Measurements from ENCODE around the gene YEATS2. TPM values are rescaled to one million over a fixed set of nuclear protein-coding genes. Genes with fewer than 3 reads are reported as not detected.
"Not testable (repeated sequence)": the region's sequence is repeated elsewhere in the genome, so short reads cannot be mapped to it uniquely, and the experiment has no call there.

The YEATS2 gene
- total RNA-seq = 56.7 and 60.1 TPM in 2 replicates

DNA sequence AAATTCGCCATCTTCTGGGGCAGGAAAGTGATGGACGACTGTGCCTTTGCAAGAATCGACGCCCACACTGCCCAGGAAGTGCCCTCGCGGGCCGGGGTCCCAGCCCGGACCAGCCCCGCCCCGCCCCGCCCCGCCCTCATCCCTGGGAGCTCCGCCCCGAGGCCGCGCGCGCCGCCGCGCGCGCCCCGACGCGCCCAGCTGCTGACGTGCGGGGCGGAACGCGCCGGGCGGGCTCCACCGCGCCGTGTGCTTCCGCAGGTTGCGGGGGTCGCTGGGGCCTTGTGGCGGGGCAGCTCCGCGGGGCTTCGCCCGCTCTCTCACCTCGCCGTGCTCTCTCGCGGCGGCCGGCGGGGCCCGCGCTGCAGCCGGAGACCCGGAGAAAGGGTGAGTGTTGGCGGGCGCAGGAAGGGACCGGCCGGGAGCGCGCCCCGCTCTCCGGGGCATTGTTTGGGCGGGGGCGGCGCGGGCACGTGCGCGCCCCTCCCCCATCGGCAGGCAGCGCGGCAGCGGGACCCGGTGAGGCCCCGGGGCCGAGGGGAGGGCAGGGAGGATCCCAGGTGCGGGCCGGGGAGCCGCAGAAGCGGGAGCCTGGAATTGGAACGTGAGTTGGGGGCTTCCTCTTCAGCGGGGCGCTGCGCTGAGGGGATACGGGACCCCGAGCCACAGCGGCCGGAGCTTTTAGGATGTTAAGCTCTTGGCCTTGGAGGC is at the start of gene YEATS2:
YEATS2 (plus strand) TSS at position 188 of the 708 bp plus-strand sequence. CDS start 17,366 bp downstream, outside the sequence.
- no peaks in the 10 kb centered on the region for H3K27me3 Mint-ChIP-seq (ENCODE audit: low read depth)
- peaks cover 30% of the 10 kb centered on the region for H3K36me3 Mint-ChIP-seq (ENCODE audit: low read depth)

DNA sequence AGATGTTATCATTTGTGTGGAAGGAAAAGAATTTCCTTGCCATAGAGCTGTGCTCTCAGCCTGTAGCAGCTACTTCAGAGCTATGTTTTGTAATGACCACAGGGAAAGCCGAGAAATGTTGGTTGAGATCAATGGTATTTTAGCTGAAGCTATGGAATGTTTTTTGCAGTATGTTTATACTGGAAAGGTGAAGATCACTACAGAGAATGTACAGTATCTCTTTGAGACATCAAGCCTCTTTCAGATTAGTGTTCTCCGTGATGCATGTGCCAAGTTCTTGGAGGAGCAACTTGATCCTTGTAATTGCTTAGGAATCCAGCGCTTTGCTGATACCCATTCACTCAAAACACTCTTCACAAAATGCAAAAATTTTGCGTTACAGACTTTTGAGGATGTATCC is 47.0 kb upstream of the YEATS2 start:
- no peaks in the 10 kb centered on the region for H3K4me1 Mint-ChIP-seq (ENCODE audit: low read depth)
- DNase-seq (ENCODE audit: low spot score) = no peak
- H3K9me3 Mint-ChIP-seq = peaks cover 54% of the 10 kb centered on the region
- no peaks in the 10 kb centered on the region for H3K27me3 Mint-ChIP-seq (ENCODE audit: low read depth)
- no peak overlapping the region for H3K27ac Mint-ChIP-seq
- intact Hi-C loops (cut with micrococcal nuclease) = no loop called here
- H3K36me3 Mint-ChIP-seq (ENCODE audit: low read depth) = peaks cover 42% of the 10 kb centered on the region
- no peak overlapping the region for H3K4me3 Mint-ChIP-seq (ENCODE audit: low read depth)

More for the DNA sequence above, at the start of gene YEATS2:
- H3K9me3 Mint-ChIP-seq = no peaks in the 10 kb centered on the region
- intact Hi-C loops (cut with micrococcal nuclease) = loop anchor here (1.0 to 2.0 kb wide), 3 partner anchors 61 to 229 kb away; partner anchors contain the start of gene KLHL6
- peak within 1 kb of the TSS; percentile 84 for H3K27ac Mint-ChIP-seq
- peaks cover 29% of the 10 kb centered on the region for H3K4me1 Mint-ChIP-seq (ENCODE audit: low read depth)
- peak within 1 kb of the TSS; percentile 97 for H3K4me3 Mint-ChIP-seq (ENCODE audit: low read depth)
- DNase-seq (ENCODE audit: low spot score) = peak; percentile 66

DNA sequence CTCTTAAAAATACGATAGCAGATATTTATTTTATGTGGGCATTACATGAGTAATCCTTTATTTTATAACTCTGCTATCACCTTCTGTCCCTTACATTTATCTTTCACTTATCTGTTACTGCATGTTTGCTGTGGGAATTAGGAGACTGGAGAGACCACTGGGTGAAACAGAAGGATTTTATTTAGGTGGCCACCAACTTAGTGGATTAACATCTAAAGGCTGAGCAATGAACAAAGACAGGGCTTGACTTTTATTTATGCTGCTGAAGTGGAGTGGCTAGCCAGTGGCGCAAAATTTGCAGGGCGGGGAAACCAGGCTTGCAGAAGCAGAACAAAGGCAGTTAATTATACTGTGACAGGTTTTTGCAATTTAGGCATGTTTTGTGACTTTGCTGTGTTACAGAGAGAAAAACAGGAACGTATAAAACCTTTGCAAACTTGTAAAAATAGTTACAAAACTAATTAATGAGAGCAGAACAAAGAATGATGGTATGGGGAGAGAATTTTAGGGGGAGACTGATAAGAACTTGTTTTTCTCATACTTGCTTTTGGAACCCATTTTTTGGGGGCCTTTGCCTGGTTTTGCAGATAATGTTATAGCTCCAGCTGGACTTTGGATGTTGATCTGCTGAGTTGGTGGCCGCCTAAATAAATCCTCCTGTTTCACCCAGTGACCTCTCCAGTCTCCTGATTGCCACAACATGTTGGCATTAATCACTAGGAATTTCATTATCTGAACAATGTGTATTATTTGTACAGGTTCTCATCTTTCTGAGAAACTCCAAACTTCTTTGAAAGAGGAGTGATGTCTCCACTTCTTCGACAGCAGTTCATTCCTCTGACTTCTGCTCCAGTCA is 44.2 kb upstream of the YEATS2 start:
- peaks cover 55% of the 10 kb centered on the region for H3K36me3 Mint-ChIP-seq (ENCODE audit: low read depth)
- DNase-seq (ENCODE audit: low spot score) = no peak
- intact Hi-C loops (cut with micrococcal nuclease) = no loop called here
- peaks cover 61% of the 10 kb centered on the region for H3K9me3 Mint-ChIP-seq
- no peaks in the 10 kb centered on the region for H3K4me1 Mint-ChIP-seq (ENCODE audit: low read depth)
- H3K27ac Mint-ChIP-seq = no peak overlapping the region
- no peaks in the 10 kb centered on the region for H3K27me3 Mint-ChIP-seq (ENCODE audit: low read depth)
- no peak overlapping the region for H3K4me3 Mint-ChIP-seq (ENCODE audit: low read depth)

DNA sequence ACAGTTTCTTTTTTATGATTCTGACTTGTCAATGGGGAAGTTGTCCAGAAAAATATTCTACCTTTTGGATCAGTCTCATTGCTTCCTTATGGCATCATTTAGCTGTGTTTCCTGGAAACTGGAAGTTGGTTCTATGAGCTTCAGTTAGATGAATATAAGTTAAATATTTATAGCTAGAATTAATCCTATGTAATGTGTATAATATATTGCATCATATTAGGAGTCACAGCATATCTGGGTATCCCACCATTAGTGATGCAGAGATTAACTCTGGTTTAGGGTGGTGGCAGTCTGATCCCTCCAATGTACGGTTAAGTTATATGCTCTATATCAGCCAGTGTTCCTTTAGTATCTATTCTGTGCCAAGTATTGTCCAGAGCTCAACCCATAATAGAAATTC is 42.9 kb upstream of the YEATS2 start:
- DNase-seq (ENCODE audit: low spot score) = no peak
- Mint-ChIP-seq H3K27ac (no peak overlapping the region), H3K4me1 (ENCODE audit: low read depth) (no peaks in the 10 kb centered on the region), H3K4me3 (ENCODE audit: low read depth) (no peak overlapping the region), H3K9me3 (peaks cover 59% of the 10 kb centered on the region), H3K27me3 (ENCODE audit: low read depth) (no peaks in the 10 kb centered on the region), H3K36me3 (ENCODE audit: low read depth) (peaks cover 56% of the 10 kb centered on the region)
- intact Hi-C loops (cut with micrococcal nuclease) = no loop called here

DNA sequence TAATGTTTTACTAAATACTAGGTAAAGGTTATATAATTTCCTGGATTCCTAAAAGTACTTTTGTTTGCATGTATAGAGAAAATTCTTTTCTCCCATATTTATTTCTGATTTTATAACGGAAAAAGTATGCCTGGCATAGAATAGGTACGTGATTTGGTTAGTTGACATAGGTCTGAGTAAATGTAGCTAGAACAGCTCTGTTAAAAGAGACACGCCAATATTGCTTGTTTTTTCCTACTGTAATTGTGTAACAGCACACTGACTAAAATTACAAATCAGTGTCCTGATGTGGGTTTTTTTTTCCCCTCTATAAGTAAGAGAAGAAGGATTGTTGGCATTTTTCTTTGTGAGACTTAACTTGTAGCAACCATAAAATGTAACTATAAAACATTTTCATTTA is 35.5 kb upstream of the YEATS2 start:
- Mint-ChIP-seq H3K4me1 (ENCODE audit: low read depth) (no peaks in the 10 kb centered on the region), H3K9me3 (peaks cover 3% of the 10 kb centered on the region), H3K27ac (no peak overlapping the region), H3K27me3 (ENCODE audit: low read depth) (no peaks in the 10 kb centered on the region), H3K4me3 (ENCODE audit: low read depth) (no peak overlapping the region), H3K36me3 (ENCODE audit: low read depth) (peaks cover 29% of the 10 kb centered on the region)
- DNase-seq (ENCODE audit: low spot score) = no peak
- intact Hi-C loops (cut with micrococcal nuclease) = no loop called here

DNA sequence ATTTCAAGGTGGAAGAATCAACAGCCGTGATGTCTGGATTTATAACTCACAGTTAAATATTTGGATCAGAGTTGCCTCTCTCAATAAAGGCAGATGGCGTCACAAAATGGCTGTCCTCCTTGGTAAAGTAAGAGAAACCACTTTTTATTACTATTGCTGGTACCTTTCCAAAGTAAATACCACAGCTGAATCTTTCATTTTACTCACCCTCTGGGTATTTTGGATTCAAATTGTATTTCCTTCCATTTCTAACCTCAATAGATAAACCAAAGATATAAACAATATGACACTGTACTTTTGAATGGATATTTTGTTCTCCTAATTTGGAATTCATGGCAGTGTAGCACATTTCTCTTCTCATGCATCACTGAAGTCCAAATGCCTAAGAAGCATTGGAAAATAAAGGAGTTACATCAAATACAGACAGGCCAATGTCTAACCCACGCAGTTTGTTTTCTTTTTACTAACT is 32.6 kb upstream of the YEATS2 start:
- Mint-ChIP-seq H3K4me3 (ENCODE audit: low read depth) (no peak overlapping the region), H3K27me3 (ENCODE audit: low read depth) (no peaks in the 10 kb centered on the region), H3K36me3 (ENCODE audit: low read depth) (peaks cover 22% of the 10 kb centered on the region), H3K4me1 (ENCODE audit: low read depth) (no peaks in the 10 kb centered on the region), H3K27ac (no peak overlapping the region), H3K9me3 (no peaks in the 10 kb centered on the region)
- no peak for DNase-seq (ENCODE audit: low spot score)
- intact Hi-C loops (cut with micrococcal nuclease) = no loop called here

DNA sequence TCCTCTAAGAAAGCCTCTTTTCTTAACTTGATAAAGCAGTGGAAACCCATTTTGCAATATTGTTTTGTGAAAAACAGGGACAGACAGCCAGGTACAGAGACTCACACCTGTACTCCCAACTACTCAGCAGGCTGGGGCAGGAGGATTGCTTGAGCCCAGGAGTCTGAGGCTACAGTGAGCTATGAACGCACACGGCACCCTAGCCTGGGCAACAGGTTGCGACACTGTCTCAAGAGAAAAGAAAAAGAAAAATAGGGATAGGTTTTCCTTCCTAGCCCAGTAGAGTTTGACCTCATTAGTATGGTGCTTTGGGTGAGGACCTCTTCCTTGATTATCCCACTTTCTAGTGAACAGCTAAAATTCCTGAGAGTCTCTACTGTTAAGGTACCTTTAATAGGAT is 17.5 kb upstream of the YEATS2 start:
- H3K4me3 Mint-ChIP-seq (ENCODE audit: low read depth) = no peak overlapping the region
- H3K9me3 Mint-ChIP-seq = no peaks in the 10 kb centered on the region
- no peak for DNase-seq (ENCODE audit: low spot score)
- intact Hi-C loops (cut with micrococcal nuclease) = no loop called here
- H3K27ac Mint-ChIP-seq = no peak overlapping the region
- H3K36me3 Mint-ChIP-seq (ENCODE audit: low read depth) = no peaks in the 10 kb centered on the region
- H3K27me3 Mint-ChIP-seq (ENCODE audit: low read depth) = no peaks in the 10 kb centered on the region
- H3K4me1 Mint-ChIP-seq (ENCODE audit: low read depth) = peaks cover 3% of the 10 kb centered on the region

DNA sequence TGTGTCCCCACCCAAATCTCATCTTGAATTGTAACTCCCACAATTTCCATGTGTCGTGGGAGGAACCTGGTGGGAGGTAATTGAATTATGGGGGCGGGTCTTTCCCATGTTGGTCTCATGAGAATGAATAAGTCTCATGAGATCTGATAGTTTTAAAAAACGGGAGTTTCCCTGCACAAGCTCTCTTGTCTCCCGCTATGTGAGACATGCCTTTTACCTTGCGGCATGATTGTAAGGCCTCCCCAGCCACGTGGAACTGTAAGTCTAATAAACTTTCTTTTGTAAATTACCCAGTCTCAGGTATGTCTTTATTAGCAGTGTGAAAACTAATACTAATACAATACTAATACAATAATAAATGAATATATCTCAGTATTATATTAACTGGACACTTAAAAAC is 9.9 kb upstream of the YEATS2 start:
- intact Hi-C loops (cut with micrococcal nuclease) = no loop called here
- Mint-ChIP-seq H3K36me3 (ENCODE audit: low read depth) (no peaks in the 10 kb centered on the region), H3K27ac (no peak overlapping the region)

DNA sequence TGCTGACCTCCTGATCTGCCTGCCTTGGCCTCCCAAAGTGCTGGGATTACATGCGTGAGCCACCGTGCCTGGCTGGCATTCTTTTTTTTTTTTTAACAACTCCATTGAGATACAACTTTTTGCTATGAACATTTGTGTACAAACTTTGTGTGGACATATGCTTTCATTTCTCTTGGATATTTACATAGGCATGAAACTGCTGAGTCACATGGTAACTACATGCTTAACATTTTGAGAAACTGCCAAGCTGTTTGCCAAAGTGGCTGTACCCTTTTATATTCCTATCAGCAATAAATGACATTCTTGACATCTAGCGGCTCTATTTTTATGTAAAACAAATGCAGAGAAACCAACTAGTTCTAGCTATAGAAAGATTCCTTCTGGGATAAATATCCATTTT is 8.7 kb upstream of the YEATS2 start:
- no peaks in the 10 kb centered on the region for H3K36me3 Mint-ChIP-seq (ENCODE audit: low read depth)

More for the DNA sequence above, 9.9 kb upstream of the YEATS2 start:
- H3K9me3 Mint-ChIP-seq = no peaks in the 10 kb centered on the region
- DNase-seq (ENCODE audit: low spot score) = no peak
- H3K4me3 Mint-ChIP-seq (ENCODE audit: low read depth) = no peak overlapping the region
- H3K27me3 Mint-ChIP-seq (ENCODE audit: low read depth) = peaks cover 3% of the 10 kb centered on the region
- H3K4me1 Mint-ChIP-seq (ENCODE audit: low read depth) = peaks cover 3% of the 10 kb centered on the region

DNA sequence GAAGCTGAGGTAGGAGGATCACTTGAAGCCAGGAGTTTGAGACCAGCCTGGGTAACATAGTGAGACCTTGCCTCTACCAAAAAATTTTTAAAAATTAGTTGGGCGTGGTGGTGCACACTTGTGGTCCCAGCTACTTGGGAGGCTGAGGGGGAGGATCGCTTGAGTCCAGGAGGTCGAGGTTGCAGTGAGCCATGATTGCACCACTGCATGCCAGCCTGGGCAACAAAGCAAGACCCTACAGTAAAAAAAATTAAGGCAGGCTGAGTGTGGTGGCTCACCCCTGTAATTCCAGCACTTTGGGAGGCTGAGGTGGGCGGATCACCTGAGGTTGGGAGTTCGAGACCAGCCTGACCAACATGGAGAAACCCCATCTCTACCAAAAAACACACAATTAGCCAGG is 8.0 kb upstream of the YEATS2 start:
- H3K27ac Mint-ChIP-seq; H3K9me3 Mint-ChIP-seq; DNase-seq (ENCODE audit: low spot score); intact Hi-C loops (cut with micrococcal nuclease); H3K36me3 Mint-ChIP-seq (ENCODE audit: low read depth); H3K27me3 Mint-ChIP-seq (ENCODE audit: low read depth); H3K4me3 Mint-ChIP-seq (ENCODE audit: low read depth); H3K4me1 Mint-ChIP-seq (ENCODE audit: low read depth): not testable (repeated sequence)

More for the DNA sequence above, 8.7 kb upstream of the YEATS2 start:
- H3K4me1 Mint-ChIP-seq (ENCODE audit: low read depth) = peaks cover 2% of the 10 kb centered on the region
- H3K4me3 Mint-ChIP-seq (ENCODE audit: low read depth) = no peak overlapping the region
- intact Hi-C loops (cut with micrococcal nuclease) = no loop called here
- H3K27me3 Mint-ChIP-seq (ENCODE audit: low read depth) = peaks cover 3% of the 10 kb centered on the region
- no peak for DNase-seq (ENCODE audit: low spot score)
- H3K27ac Mint-ChIP-seq = no peak overlapping the region
- no peaks in the 10 kb centered on the region for H3K9me3 Mint-ChIP-seq

DNA sequence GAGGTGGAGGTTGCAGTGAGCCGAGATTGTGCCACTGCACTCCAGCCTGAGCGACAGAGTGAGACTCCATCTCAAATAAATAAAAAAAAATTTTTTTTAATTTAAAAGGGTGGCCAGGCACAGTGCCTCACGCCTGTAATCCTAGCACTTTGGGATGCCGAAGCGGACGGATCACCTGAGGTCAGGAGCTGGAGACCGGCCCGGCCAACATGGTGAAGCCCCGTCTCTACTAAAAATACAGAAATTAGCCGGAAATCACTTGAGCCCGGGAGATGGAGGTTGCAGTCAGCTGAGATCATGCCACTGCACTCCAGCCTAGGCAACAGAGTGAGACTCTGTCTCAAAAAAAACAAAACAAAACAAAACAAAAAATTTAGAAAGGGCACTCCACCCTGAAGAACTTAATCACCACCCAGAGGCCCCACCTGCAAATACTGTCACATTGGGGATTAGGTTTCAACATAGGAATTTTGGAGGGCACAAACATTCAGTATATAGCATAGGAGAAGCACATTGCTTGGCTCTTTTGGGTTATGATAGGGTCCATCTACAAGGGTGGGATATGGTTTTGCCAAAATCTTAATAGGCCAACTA is 7.1 kb upstream of the YEATS2 start:
- H3K27ac Mint-ChIP-seq = no peak overlapping the region
- DNase-seq (ENCODE audit: low spot score) = no peak
- intact Hi-C loops (cut with micrococcal nuclease) = no loop called here
- no peaks in the 10 kb centered on the region for H3K9me3 Mint-ChIP-seq
- H3K4me1 Mint-ChIP-seq (ENCODE audit: low read depth) = no peaks in the 10 kb centered on the region
- H3K27me3 Mint-ChIP-seq (ENCODE audit: low read depth) = peaks cover 3% of the 10 kb centered on the region
- H3K36me3 Mint-ChIP-seq (ENCODE audit: low read depth) = no peaks in the 10 kb centered on the region
- H3K4me3 Mint-ChIP-seq (ENCODE audit: low read depth) = no peak overlapping the region

DNA sequence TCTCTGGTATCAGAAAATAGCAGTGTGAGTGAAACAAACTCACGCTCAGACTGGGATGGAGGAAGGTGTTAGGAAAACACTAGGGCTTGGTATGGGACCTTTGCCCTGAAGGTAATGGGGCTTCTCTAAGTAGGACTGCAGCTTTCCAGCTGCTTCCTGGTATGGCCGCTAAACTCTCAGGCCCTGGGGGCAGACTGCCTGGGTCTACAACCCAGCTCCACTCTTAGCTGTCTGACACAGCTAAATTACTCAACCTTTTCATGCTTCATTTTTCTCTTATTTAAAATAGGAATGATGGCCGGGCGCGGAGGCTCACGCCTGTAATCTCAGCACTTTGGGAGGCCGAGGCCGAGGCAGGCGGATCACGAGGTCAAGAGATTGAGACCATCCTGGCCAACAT is 5.2 kb upstream of the YEATS2 start:
- no peak for DNase-seq (ENCODE audit: low spot score)
- H3K4me1 Mint-ChIP-seq (ENCODE audit: low read depth) = peaks cover 5% of the 10 kb centered on the region
- no peak overlapping the region for H3K27ac Mint-ChIP-seq
- no peaks in the 10 kb centered on the region for H3K27me3 Mint-ChIP-seq (ENCODE audit: low read depth)
- intact Hi-C loops (cut with micrococcal nuclease) = no loop called here
- H3K36me3 Mint-ChIP-seq (ENCODE audit: low read depth) = no peaks in the 10 kb centered on the region
- no peaks in the 10 kb centered on the region for H3K9me3 Mint-ChIP-seq
- no peak overlapping the region for H3K4me3 Mint-ChIP-seq (ENCODE audit: low read depth)

All from activated T-helper 2 cell treated with anti-CD3 and anti-CD28 coated beads, Interferon-gamma antibody, Interleukin-2, Interleukin-4, amounts not matched to agents 10 μg/mL and 5 μg/mL and 100 μg/mL, durations not matched to agents 14 hours and 24 hours and 36 hours (primary cell).